Amygdala (tissue), 56 donors: Measurements from ENCODE around the gene FAM107B.
A peak's percentile ranks its signal among the peaks of the same experiment; 100 is the strongest.

Experiments used
- DNase-seq, 56 donors: peaks; one replicate each; lab custom pipeline; 2025; lab: John Stamatoyannopoulos, UW

Gene FAM107B

GRCh38 chr10:14779001-14779651 is 4.4 kb upstream of the FAM107B start:
- no peak for DNase-seq

GRCh38 chr10:14776546-14776945 is 1.8 kb upstream of the FAM107B start:
- no peak for DNase-seq

GRCh38 chr10:14775656-14776055 is 959 bp upstream of the FAM107B start:
- DNase-seq, result no peak

GRCh38 chr10:14774214-14774580 is 500 bp downstream of the FAM107B start:
- DNase-seq, result no peak

GRCh38 chr10:14773551-14774213 is 1.0 kb downstream of the FAM107B start:
- DNase-seq, result no peak

GRCh38 chr10:14772399-14772798 is 2.3 kb downstream of the FAM107B start:
- DNase-seq, result no peak

GRCh38 chr10:14770927-14771326 is 3.8 kb downstream of the FAM107B start:
- no peak for DNase-seq

GRCh38 chr10:14761372-14761771 is 13.3 kb downstream of the FAM107B start:
- DNase-seq, result no peak

GRCh38 chr10:14758994-14759664 is 15.6 kb downstream of the FAM107B start:
- DNase-seq, result no peak

- no peak for DNase-seq
Measured at GRCh38 chr10:14758451-14758850, 16.2 kb downstream of the FAM107B start.

GRCh38 chr10:14757986-14758385 is 16.7 kb downstream of the FAM107B start:
- no peak for DNase-seq

GRCh38 chr10:14757394-14757793 is 17.3 kb downstream of the FAM107B start:
- no peak for DNase-seq

- DNase-seq, result no peak
Measured at GRCh38 chr10:14753441-14753840, 21.3 kb downstream of the FAM107B start.

- no peak for DNase-seq
Measured at GRCh38 chr10:14751921-14752320, 22.8 kb downstream of the FAM107B start.

GRCh38 chr10:14751014-14751896 is 23.4 kb downstream of the FAM107B start:
- DNase-seq, result peak in 13 of 56 donors; percentile 3 to 39 (median 13)

GRCh38 chr10:14749070-14749809 is 25.5 kb downstream of the FAM107B start:
- DNase-seq, result no peak

- no peak for DNase-seq
Measured at GRCh38 chr10:14748441-14748840, 26.3 kb downstream of the FAM107B start.

- DNase-seq, result no peak
Measured at GRCh38 chr10:14742815-14743214, 31.9 kb downstream of the FAM107B start.

- DNase-seq, result no peak
Measured at GRCh38 chr10:14742382-14742781, 32.3 kb downstream of the FAM107B start.

GRCh38 chr10:14740684-14741247 is 33.9 kb downstream of the FAM107B start:
- DNase-seq, result no peak
